H1 (cell line): Measurements from ENCODE around the gene TGIF1. TPM values are rescaled to one million over a fixed set of nuclear protein-coding genes. Genes with fewer than 3 reads are reported as not detected.
A peak's percentile ranks its signal among the peaks of the same experiment; 100 is the strongest.
"Not testable (repeated sequence)": the region's sequence is repeated elsewhere in the genome, so short reads cannot be mapped to it uniquely, and the experiment has no call there.

ENCODE experiments used
- CTCF ChIA-PET: fragments of 300-600 bp; sonication (Branson Sonifier 250); formaldehyde crosslinking; loops from one replicate; lab custom pipeline; 2021; ENCODE audit not compliant: partially characterized antibody; lab: Charles Lee
- POLR2A ChIA-PET: fragments of 300-600 bp; sonication (Branson Sonifier 250); formaldehyde crosslinking; loops from one replicate; lab custom pipeline; 2021; ENCODE audit warnings: inconsistent platforms; ENCODE audit not compliant: partially characterized antibody; lab: Charles Lee
- DNase-seq, 2 experiments: peaks; one replicate each; pipeline versions ENCODE4 v3.0.0 to v3.0.0-alpha.2; 2010 to 2022; ENCODE audit warnings: low spot score in 2 of 2, low read depth in 1 of 2, mixed read lengths in 1 of 2
- FAIRE-seq: peaks from 2 replicates; lab custom pipeline; 2011; peaks lifted over from hg19 to GRCh38; lab: Jason Lieb, UNC
- H2AFZ ChIP-seq: 2 replicates; pipeline ENCODE4 v1.8.1; 2012; ENCODE audit warnings: low read length, inconsistent platforms
- H2AK5ac ChIP-seq: 2 replicates; pipeline ENCODE4 v1.6.1; 2013; ENCODE audit warnings: low read depth, low read length
- H2BK120ac ChIP-seq: replicated peaks from 2 replicates; pipeline ENCODE3; 2013; ENCODE audit warnings: low read depth, low read length, inconsistent platforms
- H2BK12ac ChIP-seq: 2 replicates; pipeline ENCODE4 v1.6.1; 2013; ENCODE audit warnings: low read depth, low read length
- H2BK15ac ChIP-seq: 2 replicates; pipeline ENCODE4 v1.6.1; 2013; ENCODE audit warnings: low read length
- H2BK20ac ChIP-seq: 2 replicates; pipeline ENCODE4 v1.6.1; 2013; ENCODE audit warnings: low read length
- H2BK5ac ChIP-seq: 2 replicates; pipeline ENCODE4 v1.6.1; 2013; ENCODE audit warnings: low read depth, low read length
- H3K14ac ChIP-seq: 2 replicates; pipeline ENCODE4 v1.6.1; 2013; ENCODE audit warnings: inconsistent platforms; ENCODE audit not compliant: insufficient read length
- H3K18ac ChIP-seq: 2 replicates; pipeline ENCODE4 v1.6.1; 2013; ENCODE audit warnings: low read length; ENCODE audit errors: extremely low read depth
- H3K23ac ChIP-seq: 2 replicates; pipeline ENCODE4 v1.6.1; 2013; ENCODE audit warnings: inconsistent platforms; ENCODE audit not compliant: insufficient read length
- H3K23me2 ChIP-seq: 2 replicates; pipeline ENCODE4 v1.6.1; 2013; ENCODE audit warnings: low read depth, low read length
- H3K27ac ChIP-seq: 2 replicates; pipeline ENCODE4 v1.6.1; 2011; ENCODE audit warnings: low read depth, low read length, inconsistent platforms
- H3K27me3 ChIP-seq, 4 experiments: replicated peaks in 1 of 4; 1 replicate in 1 of 4; 2 replicates in 3 of 4; pipeline versions ENCODE4 v1.6.1 to v1.8.1; 2011 to 2013; ENCODE audit warnings: low read length in 3 of 4, mild to moderate bottlenecking in 3 of 4, inconsistent platforms in 2 of 4, mixed read lengths in 2 of 4, moderate library complexity in 1 of 4; ENCODE audit not compliant: control insufficient read depth in 3 of 4, insufficient read depth in 3 of 4; ENCODE audit errors: extremely low read depth in 1 of 4
- H3K36me3 ChIP-seq, 4 experiments: 2 replicates each; pipeline versions ENCODE4 v1.6.1 to v1.8.1; 2011 to 2013; ENCODE audit warnings: mild to moderate bottlenecking in 4 of 4, low read length in 3 of 4, moderate library complexity in 2 of 4, control low read depth in 1 of 4, inconsistent platforms in 1 of 4; ENCODE audit not compliant: insufficient read depth in 4 of 4, control insufficient read depth in 2 of 4
- H3K4ac ChIP-seq: replicated peaks from 2 replicates; pipeline ENCODE3; 2013; ENCODE audit warnings: low read length, low read depth, mixed read lengths, inconsistent platforms; ENCODE audit not compliant: insufficient read length
- H3K4me1 ChIP-seq, 4 experiments: replicated peaks in 1 of 4; 1 replicate in 1 of 4; 2 replicates in 3 of 4; pipeline versions ENCODE4 v1.6.1 to v1.8.1; 2011 to 2013; ENCODE audit warnings: low read length in 3 of 4, inconsistent platforms in 2 of 4, mixed read lengths in 1 of 4; ENCODE audit not compliant: insufficient read depth in 4 of 4, control insufficient read depth in 3 of 4
- H3K4me2 ChIP-seq, 2 experiments: 2 replicates each; pipeline versions ENCODE4 v1.6.1 to v1.8.1; 2011 to 2013; ENCODE audit warnings: low read depth in 2 of 2, low read length in 2 of 2, control low read depth in 1 of 2, inconsistent platforms in 1 of 2, mild to moderate bottlenecking in 1 of 2; ENCODE audit not compliant: insufficient read depth in 1 of 2
- H3K4me3 ChIP-seq, 4 experiments: fragments of 200-600, 300-600 bp in 1 of 4; sonication (generic), shearing (Covaris generic), sonication (Bioruptor Twin) in 1 of 4; 2 replicates each; pipeline versions ENCODE4 v1.5.1 to v1.8.1; 2011 to 2016; ENCODE audit warnings: low read length in 4 of 4, low read depth in 3 of 4, control low read depth in 2 of 4, inconsistent platforms in 2 of 4, mild to moderate bottlenecking in 2 of 4, mixed read lengths in 1 of 4, moderate library complexity in 1 of 4; ENCODE audit not compliant: insufficient read depth in 2 of 4; ENCODE audit errors: extremely low read depth in 1 of 4
- H3K56ac ChIP-seq: replicated peaks from 2 replicates; pipeline ENCODE3; 2013; ENCODE audit warnings: low read depth, mild to moderate bottlenecking, mixed read lengths, low read length, inconsistent platforms; ENCODE audit not compliant: insufficient read length
- H3K79me1 ChIP-seq: 2 replicates; pipeline ENCODE4 v1.6.1; 2013; ENCODE audit warnings: low read depth, low read length, control low read depth
- H3K79me2 ChIP-seq, 2 experiments: 2 replicates each; pipeline versions ENCODE4 v1.6.1 to v1.8.1; 2012 to 2013; ENCODE audit warnings: low read length in 2 of 2, mild to moderate bottlenecking in 2 of 2, inconsistent platforms in 1 of 2; ENCODE audit not compliant: insufficient read depth in 2 of 2, control insufficient read depth in 1 of 2
- H3K9ac ChIP-seq, 4 experiments: replicated peaks in 1 of 4; 1 replicate in 1 of 4; 2 replicates in 3 of 4; pipeline versions ENCODE4 v1.6.1 to v1.8.1; 2011 to 2013; ENCODE audit warnings: low read depth in 3 of 4, low read length in 3 of 4, control low read depth in 2 of 4, mild to moderate bottlenecking in 2 of 4, moderate library complexity in 2 of 4, inconsistent platforms in 1 of 4; ENCODE audit errors: extremely low read depth in 1 of 4
- H3K9me3 ChIP-seq, 2 experiments: 2 replicates each; pipeline versions ENCODE4 v1.6.1 to v1.8.1; 2012 to 2013; ENCODE audit warnings: mild to moderate bottlenecking in 2 of 2, moderate library complexity in 2 of 2, control low read depth in 1 of 2, inconsistent platforms in 1 of 2, low read depth in 1 of 2, low read length in 1 of 2, mixed read lengths in 1 of 2; ENCODE audit not compliant: insufficient read depth in 2 of 2
- H4K20me1 ChIP-seq, 2 experiments: replicated peaks in 1 of 2; 2 replicates each; pipeline versions ENCODE3 to v1.8.1; 2011 to 2013; ENCODE audit warnings: inconsistent platforms in 2 of 2, low read length in 2 of 2, mild to moderate bottlenecking in 1 of 2; ENCODE audit not compliant: insufficient read depth in 2 of 2, control insufficient read depth in 1 of 2
- H4K5ac ChIP-seq: 2 replicates; pipeline ENCODE4 v1.6.1; 2013; ENCODE audit warnings: low read length, low read depth, mixed read lengths, inconsistent platforms; ENCODE audit not compliant: insufficient read length
- H4K8ac ChIP-seq: 2 replicates; pipeline ENCODE4 v1.8.0; 2013; ENCODE audit warnings: mild to moderate bottlenecking, moderate library complexity, low read length, inconsistent platforms; ENCODE audit not compliant: insufficient read depth; ENCODE audit errors: extremely low read depth
- H4K91ac ChIP-seq: replicated peaks from 2 replicates; pipeline ENCODE3; 2013; ENCODE audit warnings: low read length, mixed read lengths, inconsistent platforms; ENCODE audit not compliant: insufficient read length
- WGBS, 2 experiments: shearing (Covaris generic) in 1 of 2; methylation state at CpG; one replicate each; pipeline versions ENCODE4 v1.1.6 to v1.1.7; 2013 to 2015; ENCODE audit warnings: low lambda C conversion rate in 2 of 2, mixed read lengths in 2 of 2, inconsistent platforms in 1 of 2, low coverage in 1 of 2, missing lambda C conversion rate in 1 of 2; ENCODE audit not compliant: insufficient replicate concordance in 2 of 2, insufficient coverage in 1 of 2, insufficient read length in 1 of 2; ENCODE audit errors: extremely low coverage in 1 of 2, missing lambda C conversion rate in 1 of 2; 5-methylcytosine and 5-hydroxymethylcytosine counted together
- polyA plus RNA-seq, 7 experiments: library from polyadenylated mRNA; depleted of rRNA in 3 of 7; stranded (reverse) in 5 of 7; unstranded in 2 of 7; fragments of >200 nt in 5 of 7; fragments of 200-250 nt in 2 of 7; gene quantifications; 1 replicate in 5 of 7; 2 replicates in 1 of 7; 4 replicates in 1 of 7; pipeline versions ENCODE4 v1.2.1 to v1.2.3, GENCODE V29; 2011 to 2013; ENCODE audit warnings: missing spikeins in 2 of 7, mixed read lengths in 2 of 7
- total RNA-seq: library from RNA; stranded (reverse); fragmentation: NEBNext Ultra II Directional; extraction: Animal tissue kit (Norgen Biotek cat#: 25700); gene quantifications from 2 replicates; pipeline ENCODE4 v1.2.1, GENCODE V29; 2021

The TGIF1 gene
- total and polyA plus RNA-seq, 2 of the 8 experiments (the other 6 are each of a cell fraction or from before 2014, with no cell fraction given) = 256 to 262 TPM

- H3K4me1 ChIP-seq, H3K4me3 ChIP-seq, H3K23ac ChIP-seq, H4K8ac ChIP-seq, H2AK5ac ChIP-seq, H3K79me2 ChIP-seq, H2BK20ac ChIP-seq, FAIRE-seq, H3K4ac ChIP-seq, H2BK120ac ChIP-seq, H3K18ac ChIP-seq, H3K9ac ChIP-seq, DNase-seq, H3K36me3 ChIP-seq, H4K91ac ChIP-seq, H3K14ac ChIP-seq, H3K4me2 ChIP-seq, H3K27ac ChIP-seq, H4K20me1 ChIP-seq, H2BK5ac ChIP-seq, H3K56ac ChIP-seq, H3K23me2 ChIP-seq, H3K79me1 ChIP-seq, H4K5ac ChIP-seq, H3K27me3 ChIP-seq, H2BK15ac ChIP-seq, POLR2A ChIA-PET, H3K9me3 ChIP-seq, H2AFZ ChIP-seq: not testable (repeated sequence)
- CTCF ChIA-PET = interaction anchor here (1.1 to 3.4 kb wide), 5 partner anchors 11 to 193 kb away, joined by 3 to 12 read pairs (median 6); no protein-coding TSS in a partner anchor
- WGBS, 2 experiments = 91% methylated on average over 3 of the region's 3 CpGs; no CpG with 5 or more reads in 1 of the 2 experiments
- H2BK12ac ChIP-seq = peak overlapping the region; percentile 53; the same call in 1 of the 2 replicates
Observed at GRCh38 chr18:3472121-3472520, 22.1 kb downstream of the TGIF1 start.
